Adrenal gland (tissue), 5 donors: ENCODE measurements around the gene NOCT.
"Not testable (repeated sequence)": the region's sequence is repeated elsewhere in the genome, so short reads cannot be mapped to it uniquely, and the experiment has no call there.

Source experiments
- CTCF ChIP-seq, 6 experiments: fragments of 450-650 bp in 4 of 6; fragments of 200-600 bp in 2 of 6; sonication (generic) in 1 of 6; IDR thresholded peaks; 1 replicate in 5 of 6; 2 replicates in 1 of 6; pipeline versions ENCODE4 v1.5.1 to v1.8.0; 2016 to 2021; ENCODE audit warnings: antibody characterized with exemption in 6 of 6, mild to moderate bottlenecking in 2 of 6, moderate library complexity in 1 of 6
- POLR2A ChIP-seq, 2 donors: fragments of 450-650 bp; IDR thresholded peaks; one replicate each; pipeline ENCODE4 v1.6.1; 2017; ENCODE audit warnings: antibody characterized with exemption in 2 of 2, mild to moderate bottlenecking in 2 of 2, moderate library complexity in 1 of 2
- donor health status: DM: no; HTN: no; CAD: no.

- not testable (repeated sequence) for TF ChIP-seq POLR2A, CTCF (IDR thresholded peaks at IDR 0.05)
These were observed 5.5 kb downstream of the NOCT start for GRCh38 chr4:139021071-139021470.
